ENCODE data around the gene CERS2. TPM values are rescaled to one million over a fixed set of nuclear protein-coding genes. Genes with fewer than 3 reads are reported as not detected.
"Not testable (repeated sequence)": the region's sequence is repeated elsewhere in the genome, so short reads cannot be mapped to it uniquely, and the experiment has no call there.

CERS2 gene
- total RNA-seq, 4 donors from 2014 or later = 35.2 to 142 (median 101) TPM

DNA sequence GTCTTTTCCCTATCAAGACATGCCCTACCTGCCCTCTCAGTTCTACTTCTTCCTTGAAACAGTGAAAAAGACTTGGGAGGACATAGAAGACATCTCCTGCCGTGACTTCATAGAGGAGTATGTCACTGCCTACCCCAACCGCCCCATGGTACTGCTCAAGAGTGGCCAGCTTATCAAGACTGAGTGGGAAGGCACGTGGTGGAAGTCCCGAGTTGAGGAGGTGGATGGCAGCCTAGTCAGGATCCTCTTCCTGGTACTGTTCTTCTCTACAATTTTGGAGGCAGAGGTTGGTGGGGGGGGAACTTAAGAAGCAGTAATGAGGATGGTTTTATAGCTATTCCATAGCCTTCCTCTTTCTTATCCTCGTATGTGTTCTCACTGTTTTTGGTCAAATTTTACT lies 29.8 kb downstream of the CERS2 start:
- no peaks in the 10 kb centered on the region for H3K4me1 ChIP-seq
- intact Hi-C loops (cut with DNase I; ENCODE audit: low total_unique reads) = loop anchor here (5.0 kb wide), 1 partner anchor 142 kb away; no protein-coding TSS in a partner anchor
- 81 to 87% methylated on average over 5 of the region's 5 CpGs for WGBS, 2 donors (ENCODE audit: low coverage in 1 of 2)
- TF ChIP-seq EP300 (IDR thresholded peaks at IDR 0.05; ENCODE audit: low read depth) (no peak), POLR2A (IDR thresholded peaks at IDR 0.05) (no peak), POLR2AphosphoS5 (IDR thresholded peaks at IDR 0.05) (no peak)
- TF ChIP-seq, protein P1, sequence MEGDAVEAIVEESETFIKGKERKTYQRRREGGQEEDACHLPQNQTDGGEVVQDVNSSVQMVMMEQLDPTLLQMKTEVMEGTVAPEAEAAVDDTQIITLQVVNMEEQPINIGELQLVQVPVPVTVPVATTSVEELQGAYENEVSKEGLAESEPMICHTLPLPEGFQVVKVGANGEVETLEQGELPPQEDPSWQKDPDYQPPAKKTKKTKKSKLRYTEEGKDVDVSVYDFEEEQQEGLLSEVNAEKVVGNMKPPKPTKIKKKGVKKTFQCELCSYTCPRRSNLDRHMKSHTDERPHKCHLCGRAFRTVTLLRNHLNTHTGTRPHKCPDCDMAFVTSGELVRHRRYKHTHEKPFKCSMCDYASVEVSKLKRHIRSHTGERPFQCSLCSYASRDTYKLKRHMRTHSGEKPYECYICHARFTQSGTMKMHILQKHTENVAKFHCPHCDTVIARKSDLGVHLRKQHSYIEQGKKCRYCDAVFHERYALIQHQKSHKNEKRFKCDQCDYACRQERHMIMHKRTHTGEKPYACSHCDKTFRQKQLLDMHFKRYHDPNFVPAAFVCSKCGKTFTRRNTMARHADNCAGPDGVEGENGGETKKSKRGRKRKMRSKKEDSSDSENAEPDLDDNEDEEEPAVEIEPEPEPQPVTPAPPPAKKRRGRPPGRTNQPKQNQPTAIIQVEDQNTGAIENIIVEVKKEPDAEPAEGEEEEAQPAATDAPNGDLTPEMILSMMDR (IDR thresholded peaks at IDR 0.05) = no peak
- H3K4me3 ChIP-seq = no peak overlapping the region
- no peaks in the 10 kb centered on the region for H3K9me3 ChIP-seq
- H3K36me3 ChIP-seq = peaks cover 0 to 88% (median 43%) of the 10 kb centered on the region in 4 donors
- in situ Hi-C loops (cut with MboI; ENCODE audit: low pct_ligation_motif_present in 1 of 4, low pct_unique_long_range_greater_than_20kb in 1 of 4, low sequenced_read_pairs in 3 of 4) = no loop called here
- H3K27me3 ChIP-seq = no peaks in the 10 kb centered on the region
- DNase-seq = no peak
- H3K27ac ChIP-seq = no peak overlapping the region

DNA sequence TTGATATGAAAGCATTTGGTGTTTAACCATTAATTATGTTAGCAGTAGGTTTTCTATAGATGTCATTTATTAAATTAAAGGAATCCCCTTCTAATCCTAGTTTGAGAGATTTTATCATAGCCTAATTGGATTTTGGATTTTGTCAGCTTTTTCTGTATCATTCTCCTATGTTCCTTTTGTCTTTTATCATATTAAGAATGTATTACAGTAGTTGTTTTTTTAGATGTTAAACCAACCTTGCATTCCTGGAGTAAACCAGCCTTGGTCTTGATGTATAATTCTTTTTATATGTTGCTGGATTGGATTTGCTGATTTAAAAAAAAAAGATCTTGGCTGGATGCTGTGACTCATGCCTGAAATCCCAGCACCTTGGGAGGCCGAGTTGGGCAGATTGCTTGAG lies 42.9 kb downstream of the CERS2 start:
- in situ Hi-C loops (cut with MboI; ENCODE audit: low pct_ligation_motif_present in 1 of 4, low pct_unique_long_range_greater_than_20kb in 1 of 4, low sequenced_read_pairs in 3 of 4) (no loop called here), intact Hi-C loops (cut with DNase I; ENCODE audit: low total_unique reads) (no loop called here)
- Histone ChIP-seq H3K4me1 (peaks cover 0 to 8% (median 4%) of the 10 kb centered on the region in 4 donors), H3K27ac (no peak overlapping the region), H3K36me3 (peaks cover 1 to 50% (median 24%) of the 10 kb centered on the region in 4 donors), H3K27me3 (no peaks in the 10 kb centered on the region), H3K9me3 (peaks cover 4 to 6% of the 10 kb centered on the region in 2 donors), H3K4me3 (no peak overlapping the region)
- WGBS, 2 donors (ENCODE audit: low coverage in 1 of 2) = 100% methylated on average over 1 of the region's 1 CpG
- TF ChIP-seq EP300 (IDR thresholded peaks at IDR 0.05; ENCODE audit: low read depth) = no peak
- TF ChIP-seq POLR2AphosphoS5 (IDR thresholded peaks at IDR 0.05) = no peak
- TF ChIP-seq, protein P1 (IDR thresholded peaks at IDR 0.05) = no peak
- TF ChIP-seq POLR2A (IDR thresholded peaks at IDR 0.05) = no peak
- DNase-seq = no peak

DNA sequence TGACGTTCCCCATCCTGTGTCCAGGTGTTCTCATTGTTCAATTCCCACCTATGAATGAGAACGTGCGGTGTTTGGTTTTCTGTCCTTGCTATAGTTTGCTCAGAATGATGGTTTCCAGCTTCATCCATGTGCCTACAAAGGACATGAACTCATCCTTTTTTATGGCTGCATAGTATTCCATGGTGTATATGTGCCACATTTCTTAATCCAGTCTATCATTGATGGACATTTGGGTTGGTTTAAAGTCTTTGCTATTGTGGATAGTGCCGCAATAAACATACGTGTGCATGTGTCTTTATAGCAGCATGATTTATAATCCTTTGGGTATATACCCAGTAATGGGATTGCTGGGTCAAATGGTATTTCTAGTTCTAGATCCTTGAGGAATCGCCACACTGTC lies 45.9 kb downstream of the CERS2 start:
- H3K36me3 ChIP-seq = peaks cover 1 to 46% (median 24%) of the 10 kb centered on the region in 4 donors

DNA sequence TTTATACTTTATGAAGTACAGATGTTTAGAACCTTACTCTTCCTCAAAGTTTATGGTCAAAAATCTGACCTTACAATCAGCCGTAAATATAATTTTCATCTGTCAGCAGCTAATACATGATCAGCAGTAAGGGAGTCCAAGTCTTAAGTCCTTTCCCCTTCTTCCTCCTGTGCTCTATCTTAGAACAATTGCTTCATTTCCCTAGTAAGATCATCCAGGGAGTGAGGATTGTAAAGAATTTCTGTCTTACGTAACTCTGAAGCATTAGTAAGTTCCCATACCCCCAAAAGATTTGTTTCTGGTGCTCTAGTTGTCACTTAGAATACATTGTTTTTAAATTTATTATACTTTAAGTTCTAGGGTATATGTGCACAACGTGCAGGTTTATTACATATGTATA lies 46.3 kb downstream of the CERS2 start:
- Histone ChIP-seq H3K27me3 (no peaks in the 10 kb centered on the region), H3K36me3 (peaks cover 1 to 46% (median 24%) of the 10 kb centered on the region in 4 donors), H3K4me3 (no peak overlapping the region), H3K27ac (no peak overlapping the region), H3K9me3 (peaks cover 4 to 6% of the 10 kb centered on the region in 2 donors), H3K4me1 (peaks cover 0 to 9% (median 6%) of the 10 kb centered on the region in 4 donors)
- 93 to 96% methylated on average over 3 of the region's 3 CpGs for WGBS, 2 donors (ENCODE audit: low coverage in 1 of 2)
- intact Hi-C loops (cut with DNase I; ENCODE audit: low total_unique reads) (no loop called here), in situ Hi-C loops (cut with MboI; ENCODE audit: low pct_ligation_motif_present in 1 of 4, low pct_unique_long_range_greater_than_20kb in 1 of 4, low sequenced_read_pairs in 3 of 4) (no loop called here)
- no peak for TF ChIP-seq POLR2AphosphoS5 (IDR thresholded peaks at IDR 0.05)
- TF ChIP-seq EP300 (IDR thresholded peaks at IDR 0.05; ENCODE audit: low read depth) = no peak
- TF ChIP-seq, protein P1 (IDR thresholded peaks at IDR 0.05) = no peak
- TF ChIP-seq POLR2A (IDR thresholded peaks at IDR 0.05) = no peak
- DNase-seq = no peak

More for the DNA sequence above, 45.9 kb downstream of the CERS2 start:
- DNase-seq; in situ Hi-C loops (cut with MboI; ENCODE audit: low pct_ligation_motif_present in 1 of 4, low pct_unique_long_range_greater_than_20kb in 1 of 4, low sequenced_read_pairs in 3 of 4); intact Hi-C loops (cut with DNase I; ENCODE audit: low total_unique reads); H3K9me3 ChIP-seq; H3K27ac ChIP-seq; H3K4me1 ChIP-seq; H3K4me3 ChIP-seq; H3K27me3 ChIP-seq: not testable (repeated sequence)
- WGBS, 2 donors (ENCODE audit: low coverage in 1 of 2) = 98 to 100% methylated on average over 3 to 6 of the region's 6 CpGs

DNA sequence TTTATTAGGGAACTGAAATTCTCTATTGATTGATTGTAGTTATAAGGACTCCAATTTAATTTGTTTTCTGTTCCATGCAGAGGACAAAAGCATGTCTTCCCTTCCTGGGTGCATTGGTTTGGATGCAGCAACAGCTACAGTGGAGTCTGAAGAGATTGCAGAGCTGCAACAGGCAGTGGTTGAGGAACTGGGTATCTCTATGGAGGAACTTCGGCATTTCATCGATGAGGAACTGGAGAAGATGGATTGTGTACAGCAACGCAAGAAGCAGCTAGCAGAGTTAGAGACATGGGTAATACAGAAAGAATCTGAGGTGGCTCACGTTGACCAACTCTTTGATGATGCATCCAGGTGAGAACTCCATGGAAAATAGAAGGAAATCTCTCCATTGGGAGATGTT lies 47.0 kb downstream of the CERS2 start:
- in situ Hi-C loops (cut with MboI; ENCODE audit: low pct_ligation_motif_present in 1 of 4, low pct_unique_long_range_greater_than_20kb in 1 of 4, low sequenced_read_pairs in 3 of 4) = no loop called here
- no peaks in the 10 kb centered on the region for H3K27me3 ChIP-seq
- peaks cover 0 to 9% (median 6%) of the 10 kb centered on the region in 4 donors for H3K4me1 ChIP-seq
- H3K9me3 ChIP-seq = peaks cover 4 to 6% of the 10 kb centered on the region in 2 donors
- no peak for DNase-seq
- H3K36me3 ChIP-seq = peaks cover 1 to 46% (median 23%) of the 10 kb centered on the region in 4 donors
- 77 to 91% methylated on average over 4 of the region's 4 CpGs for WGBS, 2 donors (ENCODE audit: low coverage in 1 of 2)
- H3K4me3 ChIP-seq = no peak overlapping the region
- intact Hi-C loops (cut with DNase I; ENCODE audit: low total_unique reads) = no loop called here
- H3K27ac ChIP-seq = no peak overlapping the region
- TF ChIP-seq, protein P1 (IDR thresholded peaks at IDR 0.05) = no peak
- TF ChIP-seq POLR2A (IDR thresholded peaks at IDR 0.05) = no peak
- TF ChIP-seq POLR2AphosphoS5 (IDR thresholded peaks at IDR 0.05) = no peak
- TF ChIP-seq EP300 (IDR thresholded peaks at IDR 0.05; ENCODE audit: low read depth) = no peak

All from transverse colon (tissue), 4 donors.